ENCODE results near the gene PDE7B. TPM values are rescaled to one million over a fixed set of nuclear protein-coding genes. Genes with fewer than 3 reads are reported as not detected.

The PDE7B gene
- total RNA-seq, 4 donors from 2014 or later, result 3.4 to 15.4 (median 9.3) TPM

DNA sequence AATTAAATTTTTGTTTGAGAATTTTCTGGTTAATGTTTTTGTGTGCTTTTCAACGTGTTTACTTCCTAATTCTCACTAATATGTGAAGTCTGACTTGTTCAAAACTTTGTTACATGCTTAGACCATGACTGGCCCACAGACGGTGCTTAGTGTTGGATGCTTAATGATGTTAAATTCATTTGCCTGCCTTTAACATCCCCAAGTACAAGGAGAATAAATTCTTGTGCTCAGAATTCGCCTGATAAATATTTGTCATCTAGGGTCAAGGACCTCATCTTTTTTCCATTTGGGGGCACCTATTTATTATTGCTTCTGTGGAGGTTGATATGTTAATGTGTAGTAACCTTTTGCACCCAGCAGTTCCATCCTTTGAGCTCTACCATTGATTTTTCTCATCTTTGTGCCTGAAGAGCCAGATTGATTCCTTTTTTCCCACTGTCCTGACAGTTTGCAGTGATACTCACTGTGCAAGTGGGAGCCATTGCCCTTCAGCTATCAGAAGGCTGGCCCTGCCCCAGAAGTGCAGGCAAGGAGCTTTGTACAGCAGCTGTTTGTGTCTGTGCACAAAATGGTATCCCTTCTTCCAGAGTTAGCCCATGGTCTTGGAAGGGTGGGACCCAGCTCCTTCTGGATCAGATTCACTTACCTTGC, 170.8 kb downstream of the PDE7B start:
- DNase-seq (ENCODE audit: extremely low spot score), result no peak
- H3K4me3 ChIP-seq, result no peak overlapping the region
- WGBS, result 84% methylated on average over 3 of the region's 3 CpGs
- H3K27me3 ChIP-seq, result no peaks in the 10 kb centered on the region
- H3K27ac ChIP-seq (replicated peaks in 1 of 4), result no peak overlapping the region
- intact Hi-C loops (cut with DNase I), result no loop called here
- H3K4me1 ChIP-seq, result no peaks in the 10 kb centered on the region
- no peaks in the 10 kb centered on the region for H3K9me3 ChIP-seq
- TF ChIP-seq, protein P1, sequence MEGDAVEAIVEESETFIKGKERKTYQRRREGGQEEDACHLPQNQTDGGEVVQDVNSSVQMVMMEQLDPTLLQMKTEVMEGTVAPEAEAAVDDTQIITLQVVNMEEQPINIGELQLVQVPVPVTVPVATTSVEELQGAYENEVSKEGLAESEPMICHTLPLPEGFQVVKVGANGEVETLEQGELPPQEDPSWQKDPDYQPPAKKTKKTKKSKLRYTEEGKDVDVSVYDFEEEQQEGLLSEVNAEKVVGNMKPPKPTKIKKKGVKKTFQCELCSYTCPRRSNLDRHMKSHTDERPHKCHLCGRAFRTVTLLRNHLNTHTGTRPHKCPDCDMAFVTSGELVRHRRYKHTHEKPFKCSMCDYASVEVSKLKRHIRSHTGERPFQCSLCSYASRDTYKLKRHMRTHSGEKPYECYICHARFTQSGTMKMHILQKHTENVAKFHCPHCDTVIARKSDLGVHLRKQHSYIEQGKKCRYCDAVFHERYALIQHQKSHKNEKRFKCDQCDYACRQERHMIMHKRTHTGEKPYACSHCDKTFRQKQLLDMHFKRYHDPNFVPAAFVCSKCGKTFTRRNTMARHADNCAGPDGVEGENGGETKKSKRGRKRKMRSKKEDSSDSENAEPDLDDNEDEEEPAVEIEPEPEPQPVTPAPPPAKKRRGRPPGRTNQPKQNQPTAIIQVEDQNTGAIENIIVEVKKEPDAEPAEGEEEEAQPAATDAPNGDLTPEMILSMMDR (IDR thresholded peaks at IDR 0.05), result no peak
- TF ChIP-seq POLR2A (IDR thresholded peaks at IDR 0.05; ENCODE audit: low read depth) (no peak), POLR2AphosphoS5 (IDR thresholded peaks at IDR 0.05) (no peak), EP300 (IDR thresholded peaks at IDR 0.05) (no peak)
- H3K36me3 ChIP-seq, result no peaks in the 10 kb centered on the region

DNA sequence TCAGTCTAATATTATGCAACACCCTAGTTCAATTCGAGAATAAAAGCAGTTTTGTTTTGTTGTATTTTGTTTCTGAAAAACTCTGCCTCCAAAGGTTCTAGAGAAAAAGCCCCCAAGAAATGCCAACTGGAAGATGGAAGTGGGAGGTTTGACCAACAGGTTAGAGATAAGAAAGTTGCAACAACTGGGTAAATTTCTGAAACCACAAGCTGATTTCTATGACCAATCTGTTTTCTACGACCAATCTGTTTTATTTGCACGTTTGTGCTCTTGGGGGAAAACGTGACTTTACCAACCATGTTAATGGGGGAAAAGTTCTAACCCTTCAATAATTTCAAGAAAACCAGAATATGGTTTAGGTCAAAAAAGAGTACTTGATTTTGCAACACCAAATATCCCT, 173.2 kb downstream of the PDE7B start:
- Histone ChIP-seq H3K9me3 (no peaks in the 10 kb centered on the region), H3K27ac (replicated peaks in 1 of 4) (no peak overlapping the region), H3K36me3 (no peaks in the 10 kb centered on the region), H3K4me3 (no peak overlapping the region), H3K4me1 (no peaks in the 10 kb centered on the region), H3K27me3 (no peaks in the 10 kb centered on the region)
- DNase-seq (ENCODE audit: extremely low spot score), result peak; percentile 31
- WGBS, result 83% methylated on average over 4 of the region's 4 CpGs
- intact Hi-C loops (cut with DNase I), result no loop called here
- TF ChIP-seq, protein P1 (IDR thresholded peaks at IDR 0.05), result no peak
- TF ChIP-seq EP300 (IDR thresholded peaks at IDR 0.05) (no peak), POLR2A (IDR thresholded peaks at IDR 0.05; ENCODE audit: low read depth) (no peak), POLR2AphosphoS5 (IDR thresholded peaks at IDR 0.05) (no peak)

DNA sequence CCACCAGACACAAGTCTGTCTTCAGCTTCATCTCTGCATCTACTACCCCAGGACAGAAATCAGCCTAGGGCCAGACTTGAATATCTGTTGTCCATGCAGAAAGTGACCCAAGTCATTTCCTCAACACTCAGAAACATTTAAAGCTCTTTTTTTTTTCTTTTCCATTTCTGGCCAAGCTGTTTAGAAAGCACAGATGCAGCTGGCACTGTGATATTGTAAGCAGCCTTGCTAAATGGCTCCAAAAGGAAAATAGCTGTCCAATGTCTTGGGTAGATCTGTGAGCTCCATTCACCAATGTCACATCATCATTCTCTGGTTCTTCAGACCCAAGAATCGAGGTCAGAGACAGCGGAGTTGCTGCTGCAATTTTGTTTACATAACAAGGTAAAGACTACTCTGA, 174.2 kb downstream of the PDE7B start:
- no peak overlapping the region for H3K4me3 ChIP-seq
- no peaks in the 10 kb centered on the region for H3K4me1 ChIP-seq
- intact Hi-C loops (cut with DNase I), result no loop called here
- DNase-seq (ENCODE audit: extremely low spot score), result peak; percentile 64
- no peaks in the 10 kb centered on the region for H3K9me3 ChIP-seq
- WGBS, result 89% methylated on average over 2 of the region's 2 CpGs
- H3K27me3 ChIP-seq, result no peaks in the 10 kb centered on the region
- H3K36me3 ChIP-seq, result no peaks in the 10 kb centered on the region
- H3K27ac ChIP-seq (replicated peaks in 1 of 4), result no peak overlapping the region
- TF ChIP-seq, protein P1 (IDR thresholded peaks at IDR 0.05), result no peak
- no peak for TF ChIP-seq EP300 (IDR thresholded peaks at IDR 0.05)
- TF ChIP-seq POLR2AphosphoS5 (IDR thresholded peaks at IDR 0.05), result no peak
- no peak for TF ChIP-seq POLR2A (IDR thresholded peaks at IDR 0.05; ENCODE audit: low read depth)

DNA sequence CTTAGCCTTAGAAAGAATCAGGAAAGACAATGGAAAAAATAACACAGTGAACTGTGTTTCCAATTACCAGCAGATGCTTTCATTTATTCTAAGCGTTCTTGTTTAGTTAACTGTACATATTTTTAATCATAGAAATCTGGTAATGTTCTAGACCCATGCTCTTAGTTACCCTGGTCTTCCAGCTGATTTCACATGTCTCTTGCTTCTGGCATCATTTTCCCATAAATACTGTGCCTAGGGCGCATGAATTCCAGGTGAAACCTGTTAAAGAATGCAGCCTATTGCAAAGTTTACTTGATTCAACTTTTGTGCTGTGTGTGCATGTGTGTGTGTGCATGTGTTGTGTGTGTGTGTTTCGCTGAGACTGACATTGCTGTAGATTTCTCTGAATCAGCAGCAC, 178.6 kb downstream of the PDE7B start:
- Histone ChIP-seq H3K9me3 (no peaks in the 10 kb centered on the region), H3K27me3 (no peaks in the 10 kb centered on the region), H3K27ac (replicated peaks in 1 of 4) (no peak overlapping the region), H3K4me3 (no peak overlapping the region), H3K4me1 (peaks cover 0 to 9% (median 4%) of the 10 kb centered on the region in 4 donors), H3K36me3 (no peaks in the 10 kb centered on the region)
- 74% methylated on average over 3 of the region's 3 CpGs for WGBS
- intact Hi-C loops (cut with DNase I), result loop anchor here (5.0 kb wide), 1 partner anchor 197 kb away; no protein-coding TSS in a partner anchor
- no peak for TF ChIP-seq POLR2A (IDR thresholded peaks at IDR 0.05; ENCODE audit: low read depth)
- TF ChIP-seq, protein P1 (IDR thresholded peaks at IDR 0.05), result no peak
- TF ChIP-seq EP300 (IDR thresholded peaks at IDR 0.05), result no peak
- no peak for TF ChIP-seq POLR2AphosphoS5 (IDR thresholded peaks at IDR 0.05)
- peak; percentile 24 for DNase-seq (ENCODE audit: extremely low spot score)

DNA sequence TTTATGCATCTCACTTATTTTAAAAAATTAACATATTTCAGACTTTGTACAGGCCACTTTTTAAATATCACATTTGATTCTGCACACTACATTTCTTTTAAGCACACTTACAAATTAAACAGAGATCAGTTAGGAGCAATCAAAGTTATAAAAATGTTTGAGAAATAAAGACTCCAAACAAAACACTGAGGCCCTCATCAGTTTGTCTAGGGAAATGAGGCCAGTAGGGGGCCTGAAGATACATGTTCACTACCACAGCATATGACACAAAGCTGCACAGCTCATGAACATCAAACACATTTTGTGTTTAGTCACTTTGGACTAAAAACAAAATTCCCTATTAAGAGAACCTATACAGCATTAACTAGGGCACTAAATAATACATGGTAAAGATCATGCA, 180.5 kb downstream of the PDE7B start:
- peaks cover 9 to 27% (median 19%) of the 10 kb centered on the region in 4 donors for H3K4me1 ChIP-seq
- intact Hi-C loops (cut with DNase I), result loop anchor here (5.0 kb wide), 1 partner anchor 195 kb away; no protein-coding TSS in a partner anchor
- DNase-seq (ENCODE audit: extremely low spot score), result no peak
- H3K4me3 ChIP-seq, result no peak overlapping the region
- H3K27ac ChIP-seq (replicated peaks in 1 of 4), result no peak overlapping the region
- TF ChIP-seq EP300 (IDR thresholded peaks at IDR 0.05), result no peak
- TF ChIP-seq, protein P1 (IDR thresholded peaks at IDR 0.05), result peak; percentile 29 to 57 (median 45)
- H3K9me3 ChIP-seq, result no peaks in the 10 kb centered on the region
- H3K36me3 ChIP-seq, result no peaks in the 10 kb centered on the region
- H3K27me3 ChIP-seq, result no peaks in the 10 kb centered on the region
